HG03097 (cell line): ENCODE data around the gene HMGCS1.
"Not testable (repeated sequence)": the region's sequence is repeated elsewhere in the genome, so short reads cannot be mapped to it uniquely, and the experiment has no call there.

Experiments
- ATAC-seq: cut with Tn5 transposase; IDR thresholded peaks from one replicate; pipeline ENCODE4 v1.9.1; 2021; ENCODE audit not compliant: unreplicated experiment, low FRiP score

Gene HMGCS1

GRCh38 chr5:43313035-43313853, at the start of gene HMGCS1:
Gene HMGCS1, minus strand, starts transcription at chr5:43313412. Its CDS starts 14,447 bp downstream, at chr5:43298965.
- ATAC-seq, result peak; percentile 93

DNA sequence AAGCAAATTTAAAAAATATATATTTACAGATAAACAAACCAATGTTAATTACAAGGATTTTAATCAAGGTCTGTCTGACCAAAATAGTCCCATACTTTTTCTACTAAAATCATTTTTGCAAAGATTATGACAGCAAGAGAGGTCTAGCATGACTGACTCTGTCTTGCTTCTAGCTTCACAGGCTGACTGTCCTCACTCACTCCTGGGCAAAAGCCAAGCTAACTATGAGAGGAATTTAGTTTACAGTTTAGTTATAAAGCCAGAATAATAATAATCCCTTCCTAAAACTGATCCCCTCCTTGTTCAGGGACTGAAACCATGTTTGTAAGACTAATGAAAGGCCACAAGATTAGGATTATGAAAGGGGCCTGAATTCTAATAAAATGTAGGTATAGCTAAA, 45.5 kb upstream of the HMGCS1 start:
- no peak for ATAC-seq

GRCh38 chr5:43358301-43358700, 45.1 kb upstream of the HMGCS1 start:
- no peak for ATAC-seq

DNA sequence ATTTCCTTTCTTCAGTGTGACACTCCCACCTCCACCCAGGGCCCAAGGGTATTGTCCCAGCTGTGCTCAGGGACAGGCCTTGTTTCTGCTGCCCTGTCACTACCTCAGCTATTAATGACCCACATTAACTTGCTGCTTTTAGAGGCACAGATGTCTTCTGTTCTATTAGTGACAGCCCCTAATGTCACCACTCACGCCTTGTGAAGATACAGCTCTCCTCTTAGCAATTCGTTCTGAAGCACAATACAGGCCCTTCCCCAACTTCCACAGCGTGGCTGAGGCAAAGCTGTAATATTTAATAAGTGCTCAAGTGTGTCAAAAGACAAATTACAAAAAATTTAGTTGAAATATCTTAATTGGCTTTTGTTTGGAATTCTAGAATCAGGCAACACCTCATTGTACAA, 44.7 kb upstream of the HMGCS1 start:
- no peak for ATAC-seq

- ATAC-seq, result no peak
Measured at GRCh38 chr5:43357067-43357466, 43.9 kb upstream of the HMGCS1 start.

GRCh38 chr5:43354774-43355173, 41.6 kb upstream of the HMGCS1 start:
- no peak for ATAC-seq

- no peak for ATAC-seq
Measured at GRCh38 chr5:43353668-43354067, 40.5 kb upstream of the HMGCS1 start.

DNA sequence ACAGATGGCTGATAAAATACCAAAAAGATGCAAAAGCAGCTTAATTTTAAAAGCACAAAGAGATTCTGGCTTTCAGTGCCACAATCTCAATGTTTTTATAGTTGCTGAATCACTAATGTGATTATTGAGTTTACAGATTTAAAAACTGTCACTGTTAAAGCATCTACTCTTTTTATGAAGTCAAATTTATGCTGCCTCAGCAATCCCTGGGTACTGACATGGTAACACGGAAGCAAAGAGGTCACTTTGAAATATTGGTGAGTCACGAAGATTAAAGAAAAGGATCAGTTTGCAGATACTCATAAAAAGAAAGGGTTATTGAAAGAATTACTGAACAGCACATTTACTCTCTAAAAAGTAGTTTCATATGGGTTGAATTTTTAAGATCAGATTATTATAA, 39.7 kb upstream of the HMGCS1 start:
- ATAC-seq, result no peak

DNA sequence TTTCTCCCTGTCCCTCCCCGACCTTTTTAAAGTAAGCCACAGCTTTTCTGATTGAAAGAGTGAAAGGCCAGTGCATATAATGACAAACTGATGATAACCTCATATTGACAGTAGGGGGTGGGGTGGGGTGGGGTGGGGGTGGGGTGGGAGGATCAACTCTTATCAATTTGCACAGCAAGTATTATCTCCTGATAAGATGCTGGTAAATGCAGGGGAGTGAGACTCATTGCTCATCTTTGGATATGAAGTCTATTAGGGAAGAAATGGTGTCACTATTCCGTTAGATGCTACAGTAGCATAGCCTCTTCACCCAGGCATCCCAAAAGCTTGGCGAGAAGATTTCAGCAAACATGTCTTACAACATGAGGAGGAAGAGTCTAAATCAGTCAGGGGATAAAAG, 38.9 kb upstream of the HMGCS1 start:
- ATAC-seq, result no peak

DNA sequence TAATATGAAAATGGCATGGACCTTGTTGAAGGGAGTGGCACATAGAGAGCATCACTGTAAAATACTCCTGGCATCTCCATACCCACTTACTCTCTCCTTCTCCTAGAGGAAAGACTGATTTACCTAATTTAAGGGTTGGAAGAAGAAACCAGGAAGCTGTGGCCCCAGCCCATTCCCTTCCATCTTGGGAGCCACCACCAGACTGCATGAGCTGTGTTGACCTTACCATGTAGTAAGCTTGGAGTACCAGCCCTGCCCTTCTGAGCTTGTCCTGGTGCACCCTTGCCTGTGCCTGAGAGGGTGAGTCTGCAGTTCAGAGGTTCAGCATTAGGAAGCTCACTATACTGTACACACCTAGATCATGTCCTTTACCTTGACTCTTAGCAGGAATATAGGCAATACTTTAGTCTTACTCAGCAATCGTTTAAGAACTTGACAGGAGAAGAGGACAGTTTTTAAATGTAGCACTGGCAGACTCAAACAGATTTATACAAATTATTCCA, 35.7 kb upstream of the HMGCS1 start:
- ATAC-seq, result no peak

DNA sequence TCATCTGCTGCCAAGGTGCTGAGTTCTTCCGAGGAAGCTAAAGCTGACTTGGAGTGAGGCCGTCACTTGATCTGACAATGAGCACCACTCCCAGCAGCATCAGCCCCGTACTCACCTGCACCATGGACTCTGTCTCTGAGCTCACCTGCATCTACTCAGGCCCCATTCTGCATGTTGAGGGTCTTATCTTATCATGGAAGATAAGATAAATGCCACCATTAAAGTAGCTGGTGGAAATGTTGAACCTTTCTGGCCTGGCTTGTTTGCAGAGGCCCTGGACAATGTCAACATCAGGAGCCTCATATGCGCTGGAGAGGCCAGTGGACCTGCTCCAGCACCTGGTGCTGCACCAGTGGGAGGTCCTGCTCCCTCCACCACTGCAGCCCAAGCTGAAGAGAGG, 35.0 kb upstream of the HMGCS1 start:
- no peak for ATAC-seq

- ATAC-seq, result no peak
Measured at GRCh38 chr5:43338862-43339261, 25.6 kb upstream of the HMGCS1 start.

GRCh38 chr5:43336159-43336558, 22.9 kb upstream of the HMGCS1 start:
- no peak for ATAC-seq

DNA sequence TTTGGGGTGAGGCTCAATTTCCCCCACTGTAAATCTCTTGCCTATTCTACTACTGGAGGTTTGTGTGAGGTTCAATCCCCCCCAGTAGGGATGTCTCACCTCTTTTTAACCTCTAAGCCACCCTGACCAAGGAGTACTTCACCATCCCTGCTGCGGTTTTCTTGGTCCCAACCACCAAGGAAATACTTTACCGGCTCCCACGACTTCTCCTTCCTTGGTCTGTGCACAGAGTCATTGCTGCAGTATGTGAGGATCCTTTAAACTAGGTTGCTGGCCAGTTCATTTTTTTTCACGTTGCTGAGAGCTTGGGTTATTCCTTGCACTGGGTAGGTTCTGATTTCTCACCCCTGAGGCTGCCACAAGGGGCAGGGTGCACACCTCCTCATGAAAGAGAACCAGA, 22.5 kb upstream of the HMGCS1 start:
- ATAC-seq, result no peak

DNA sequence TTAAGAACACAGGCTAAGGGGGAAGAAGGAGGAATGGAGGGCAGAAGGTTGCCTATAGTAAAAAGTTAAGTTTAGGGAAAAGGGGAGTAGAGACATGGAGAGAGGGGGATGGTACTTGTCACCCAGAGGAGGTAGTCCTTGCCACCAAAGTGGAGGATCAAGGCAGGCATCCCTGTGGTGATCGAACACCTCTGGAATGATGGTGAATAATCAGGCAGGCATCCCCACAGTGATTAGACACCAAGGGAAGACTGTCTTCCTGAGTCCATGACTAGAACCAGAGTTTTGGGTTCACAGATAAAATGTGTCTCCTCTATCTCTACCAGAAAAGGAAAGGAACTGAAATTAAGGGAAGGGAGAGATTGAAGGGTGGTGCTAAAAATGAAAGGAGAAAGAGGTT, 19.2 kb upstream of the HMGCS1 start:
- ATAC-seq, result no peak

DNA sequence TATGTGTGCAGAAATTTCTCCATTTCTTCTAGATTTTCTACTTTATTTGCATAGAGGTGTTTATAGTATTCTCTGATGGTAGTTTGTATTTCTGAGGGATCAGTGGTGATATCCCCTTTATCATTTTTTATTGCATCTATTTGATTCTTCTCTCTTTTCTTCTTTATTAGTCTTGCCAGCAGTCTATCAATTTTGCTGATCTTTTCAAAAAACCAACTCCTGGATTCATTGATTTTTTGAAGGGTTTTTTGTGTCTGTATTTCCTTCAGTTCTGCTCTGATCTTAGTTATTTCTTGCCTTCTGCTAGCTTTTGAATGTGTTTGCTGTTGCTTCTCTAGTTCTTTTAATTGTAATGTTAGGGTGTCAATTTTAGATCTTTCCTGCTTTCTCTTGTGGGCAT, 12.4 kb upstream of the HMGCS1 start:
- ATAC-seq, result not testable (repeated sequence)

GRCh38 chr5:43323488-43323887, 10.3 kb upstream of the HMGCS1 start:
- ATAC-seq, result not testable (repeated sequence)

DNA sequence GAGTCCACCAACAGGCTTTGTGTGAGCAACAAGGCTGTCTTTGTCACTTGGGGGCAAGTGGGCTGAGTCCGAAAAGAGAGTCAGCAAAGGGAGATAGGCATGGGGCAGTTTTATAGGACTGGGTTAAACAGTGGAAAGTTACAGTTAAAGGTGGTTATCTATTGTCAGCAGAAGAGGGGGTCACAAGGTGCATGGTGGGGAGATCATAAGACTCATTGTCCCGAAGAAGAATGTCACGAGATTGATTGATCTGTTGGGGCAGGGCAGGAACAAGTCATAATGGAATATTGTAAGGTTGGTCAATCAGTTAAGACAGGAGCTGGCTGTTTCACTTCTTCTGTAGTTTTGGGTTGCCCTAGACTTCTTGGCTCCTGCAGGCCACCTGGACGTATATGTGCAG, 7.6 kb upstream of the HMGCS1 start:
- no peak for ATAC-seq

DNA sequence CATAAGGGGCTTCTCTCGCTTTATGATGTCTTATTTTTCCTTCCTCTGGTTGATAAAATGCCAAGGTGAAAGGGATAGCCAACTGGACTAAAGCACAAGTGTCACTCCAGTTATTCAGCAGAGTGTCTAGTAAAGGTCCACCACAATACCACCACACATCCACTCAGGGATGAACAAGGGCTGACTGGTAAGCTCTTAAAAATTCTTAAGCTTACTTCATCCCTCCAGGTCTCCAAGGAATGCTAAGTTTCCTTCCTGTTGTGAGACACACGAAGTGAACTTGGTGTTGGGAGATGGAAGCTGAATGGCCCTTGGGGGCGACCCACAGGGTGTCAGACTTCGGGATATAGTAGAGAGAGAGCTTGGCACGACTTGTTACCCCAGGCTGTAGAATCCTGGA, 3.2 kb upstream of the HMGCS1 start:
- ATAC-seq, result no peak

GRCh38 chr5:43315682-43316081, 2.5 kb upstream of the HMGCS1 start:
- no peak for ATAC-seq

DNA sequence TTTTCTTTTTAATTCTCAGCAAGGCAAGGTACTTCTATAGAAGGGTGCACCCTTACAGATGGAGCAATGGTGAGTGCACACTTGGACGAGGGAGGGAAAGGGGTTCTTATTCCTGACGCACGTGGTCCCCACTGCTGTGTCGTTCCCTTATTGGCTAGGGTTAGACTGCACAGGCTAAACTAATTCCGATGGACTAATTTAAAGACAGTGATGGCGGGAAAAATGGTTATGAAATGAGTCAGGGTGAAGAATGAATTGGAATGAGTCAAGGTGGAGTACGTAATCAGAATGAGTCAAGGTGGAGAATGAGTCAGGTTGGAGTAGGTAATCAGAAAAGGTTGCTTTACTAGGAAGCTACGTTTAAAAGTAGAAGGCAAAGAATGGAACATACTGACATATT, 2.1 kb upstream of the HMGCS1 start:
- ATAC-seq, result no peak

DNA sequence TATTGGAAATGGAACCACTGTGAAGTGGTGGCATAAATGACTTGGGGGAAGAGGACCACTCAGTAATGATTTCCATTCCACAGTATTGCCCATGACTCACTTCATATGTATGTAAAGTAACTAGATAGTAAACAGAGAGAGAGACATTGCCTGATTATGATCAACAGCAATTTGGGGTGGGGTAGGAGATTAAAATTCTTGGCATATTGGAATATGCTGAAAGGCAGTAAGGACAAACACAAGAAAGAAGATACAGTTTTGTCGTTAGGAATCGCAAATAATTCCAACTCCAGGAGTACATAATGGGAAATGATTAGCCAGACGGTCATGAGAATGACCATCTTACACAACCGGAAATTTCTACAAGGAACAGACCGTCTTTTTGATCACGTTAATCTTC, 1.5 kb upstream of the HMGCS1 start:
- ATAC-seq, result no peak
